H1 (cell line): Measurements from ENCODE around the gene MRPL34. TPM values are rescaled to one million over a fixed set of nuclear protein-coding genes. Genes with fewer than 3 reads are reported as not detected.

ENCODE experiments used
- ATF3 ChIP-seq: IDR thresholded peaks from 2 replicates; pipeline ENCODE4 v1.6.1; 2011; ENCODE audit warnings: low read depth, mild to moderate bottlenecking, low read length; ENCODE audit not compliant: insufficient read depth
- BACH1 ChIP-seq: IDR thresholded peaks from 2 replicates; pipeline ENCODE4 v1.6.1; 2012; ENCODE audit warnings: low read length, improper control_type of control experiment
- BCL11A ChIP-seq, 2 experiments: IDR thresholded peaks; one replicate each; pipeline ENCODE4 v1.6.1; 2011; ENCODE audit warnings: low read depth in 2 of 2, low read length in 2 of 2, mild to moderate bottlenecking in 2 of 2
- CBX5 ChIP-seq: fragments of 300-800, 300-1000 bp; sonication (generic); IDR thresholded peaks from 2 replicates; pipeline ENCODE4 v1.7.1; 2016; ENCODE audit warnings: antibody characterized with exemption, low read length, low read depth
- GTF2F1 ChIP-seq: IDR thresholded peaks from 2 replicates; pipeline ENCODE4 v1.6.1; 2012; ENCODE audit warnings: low read depth, low read length, improper control_type of control experiment, borderline replicate concordance
- HDAC6 ChIP-seq: IDR thresholded peaks from one replicate; pipeline ENCODE4 v1.7.1; 2012; ENCODE audit warnings: low read depth, mild to moderate bottlenecking, inconsistent platforms, low read length, moderate library complexity
- JUN ChIP-seq: IDR thresholded peaks from 2 replicates; pipeline ENCODE4 v1.6.1; 2011; ENCODE audit warnings: low read depth, mild to moderate bottlenecking, improper control_type of control experiment, low read length
- KDM1A ChIP-seq: fragments of 200-600, 300-600 bp; sonication (generic); IDR thresholded peaks from 2 replicates; pipeline ENCODE4 v1.7.1; 2016; ENCODE audit warnings: mild to moderate bottlenecking, low read length, borderline replicate concordance
- KDM4A ChIP-seq: IDR thresholded peaks from one replicate; pipeline ENCODE4 v1.7.1; 2012; ENCODE audit warnings: low read depth, mild to moderate bottlenecking, moderate library complexity, low read length, inconsistent platforms; ENCODE audit not compliant: severe bottlenecking
- KDM5A ChIP-seq: fragments of 200-600 bp; IDR thresholded peaks from 2 replicates; pipeline ENCODE4 v1.7.1; 2012; ENCODE audit warnings: mild to moderate bottlenecking, low read length, inconsistent platforms, mixed read lengths
- POU5F1 ChIP-seq: IDR thresholded peaks from 2 replicates; pipeline ENCODE4 v1.6.1; 2011; ENCODE audit warnings: low read depth, mild to moderate bottlenecking, low read length, moderate library complexity
- SAP30 ChIP-seq: fragments of 300-600 bp; sonication (generic); IDR thresholded peaks from 2 replicates; pipeline ENCODE4 v1.7.1; 2012; ENCODE audit warnings: low read length, moderate library complexity, mild to moderate bottlenecking, inconsistent platforms; ENCODE audit not compliant: insufficient read depth, insufficient replicate concordance
- SIN3A ChIP-seq, 2 experiments: IDR thresholded peaks in 1 of 2; conservative IDR thresholded peaks in 1 of 2; 2 replicates each; pipeline ENCODE4 v1.6.1; 2011 to 2012; ENCODE audit warnings: low read length in 2 of 2, improper control_type of control experiment in 1 of 2, low read depth in 1 of 2, mild to moderate bottlenecking in 1 of 2
- SIX5 ChIP-seq: IDR thresholded peaks from 2 replicates; pipeline ENCODE4 v1.6.1; 2011; ENCODE audit warnings: mild to moderate bottlenecking, low read depth, low read length
- SP1 ChIP-seq: IDR thresholded peaks from 2 replicates; pipeline ENCODE4 v1.6.1; 2011; ENCODE audit warnings: low read depth, low read length
- SP4 ChIP-seq: IDR thresholded peaks from 2 replicates; pipeline ENCODE4 v1.6.1; 2012; ENCODE audit warnings: low read length, inconsistent platforms
- SUZ12 ChIP-seq: fragments of 200-600 bp; sonication (generic); IDR thresholded peaks from 2 replicates; pipeline ENCODE4 v1.6.1; 2012; ENCODE audit warnings: mild to moderate bottlenecking, inconsistent platforms, low read length, moderate library complexity, mixed read lengths
- ZNF274 ChIP-seq: IDR thresholded peaks from 2 replicates; pipeline ENCODE4 v1.7.0; 2012; ENCODE audit warnings: low read length, borderline replicate concordance; ENCODE audit errors: extremely low read depth
- polyA plus RNA-seq, 7 experiments: library from polyadenylated mRNA; depleted of rRNA in 3 of 7; stranded (reverse) in 5 of 7; unstranded in 2 of 7; fragments of >200 nt in 5 of 7; fragments of 200-250 nt in 2 of 7; gene quantifications; 1 replicate in 5 of 7; 2 replicates in 1 of 7; 4 replicates in 1 of 7; pipeline versions ENCODE4 v1.2.1 to v1.2.3, GENCODE V29; 2011 to 2013; ENCODE audit warnings: missing spikeins in 2 of 7, mixed read lengths in 2 of 7
- total RNA-seq: library from RNA; stranded (reverse); fragmentation: NEBNext Ultra II Directional; extraction: Animal tissue kit (Norgen Biotek cat#: 25700); gene quantifications from 2 replicates; pipeline ENCODE4 v1.2.1, GENCODE V29; 2021

MRPL34 gene
- total and polyA plus RNA-seq, 2 of the 8 experiments (the other 6 are each of a cell fraction or from before 2014, with no cell fraction given), result 91.9 to 99.6 TPM

GRCh38 chr19:17292301-17293074, 13.2 kb upstream of the MRPL34 start (continued):
- TF ChIP-seq HDAC6, result no peak
- no peak for TF ChIP-seq JUN
- TF ChIP-seq POU5F1, result no peak
- TF ChIP-seq SP4, result peak; percentile 80; the same call in 1 of the 2 replicates
- TF ChIP-seq BACH1, result 0 out of 2 replicates have a peak, but pooled peaks have one; percentile 4
- no peak for TF ChIP-seq SP1
- TF ChIP-seq GTF2F1, result no peak; the same call in 1 of the 2 replicates
- TF ChIP-seq KDM4A, result peak; percentile 69
- TF ChIP-seq ATF3, result no peak
- peak; percentile 50 to 63; a peak in 1 of 4 replicates for TF ChIP-seq SIN3A (conservative IDR thresholded peaks at IDR 0.05 in 1 of 2, IDR thresholded peaks at IDR 0.05 in 1 of 2; ENCODE audit: low read depth in 1 of 2, low read length in 2 of 2)
- TF ChIP-seq KDM5A, result no peak
- TF ChIP-seq SAP30, result no peak
- no peak for TF ChIP-seq ZNF274
- TF ChIP-seq KDM1A, result no peak
- no peak for TF ChIP-seq CBX5
- no peak for TF ChIP-seq SUZ12
- TF ChIP-seq SIX5, result no peak
- no peak for TF ChIP-seq BCL11A (IDR thresholded peaks at IDR 0.05; ENCODE audit: low read depth in 2 of 2, low read length in 2 of 2)
